ENCODE measurements around the gene RANBP3.

- TF ChIP-seq, protein P1, sequence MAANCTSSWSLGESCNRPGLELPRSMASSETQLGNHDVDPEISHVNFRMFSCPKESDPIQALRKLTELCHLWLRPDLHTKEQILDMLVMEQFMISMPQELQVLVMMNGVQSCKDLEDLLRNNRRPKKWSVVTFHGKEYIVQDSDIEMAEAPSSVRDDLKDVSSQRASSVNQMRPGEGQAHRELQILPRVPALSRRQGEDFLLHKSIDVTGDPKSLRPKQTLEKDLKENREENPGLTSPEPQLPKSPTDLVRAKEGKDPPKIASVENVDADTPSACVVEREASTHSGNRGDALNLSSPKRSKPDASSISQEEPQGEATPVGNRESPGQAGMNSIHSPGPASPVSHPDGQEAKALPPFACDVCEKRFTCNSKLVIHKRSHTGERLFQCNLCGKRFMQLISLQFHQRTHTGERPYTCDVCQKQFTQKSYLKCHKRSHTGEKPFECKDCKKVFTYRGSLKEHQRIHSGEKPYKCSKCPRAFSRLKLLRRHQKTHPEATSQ (tag by site-specific recombination; IDR thresholded peaks at IDR 0.05) = no peak
- TF ChIP-seq ZNF398 (tag by site-specific recombination; IDR thresholded peaks at IDR 0.05) (no peak), TCF7L2 (IDR thresholded peaks at IDR 0.05; ENCODE audit: borderline replicate concordance, low read depth, low read length) (no peak), CTCF (tag by site-specific recombination; IDR thresholded peaks at IDR 0.05) (no peak), ZNF121 (tag by site-specific recombination; IDR thresholded peaks at IDR 0.05) (no peak), KLF1 (tag by site-specific recombination; IDR thresholded peaks at IDR 0.05) (no peak), PBX3 (CRISPR knock-in tag; IDR thresholded peaks at IDR 0.05) (no peak), ZBTB8A (tag by site-specific recombination; IDR thresholded peaks at IDR 0.05) (no peak)
- TF ChIP-seq, protein P2, sequence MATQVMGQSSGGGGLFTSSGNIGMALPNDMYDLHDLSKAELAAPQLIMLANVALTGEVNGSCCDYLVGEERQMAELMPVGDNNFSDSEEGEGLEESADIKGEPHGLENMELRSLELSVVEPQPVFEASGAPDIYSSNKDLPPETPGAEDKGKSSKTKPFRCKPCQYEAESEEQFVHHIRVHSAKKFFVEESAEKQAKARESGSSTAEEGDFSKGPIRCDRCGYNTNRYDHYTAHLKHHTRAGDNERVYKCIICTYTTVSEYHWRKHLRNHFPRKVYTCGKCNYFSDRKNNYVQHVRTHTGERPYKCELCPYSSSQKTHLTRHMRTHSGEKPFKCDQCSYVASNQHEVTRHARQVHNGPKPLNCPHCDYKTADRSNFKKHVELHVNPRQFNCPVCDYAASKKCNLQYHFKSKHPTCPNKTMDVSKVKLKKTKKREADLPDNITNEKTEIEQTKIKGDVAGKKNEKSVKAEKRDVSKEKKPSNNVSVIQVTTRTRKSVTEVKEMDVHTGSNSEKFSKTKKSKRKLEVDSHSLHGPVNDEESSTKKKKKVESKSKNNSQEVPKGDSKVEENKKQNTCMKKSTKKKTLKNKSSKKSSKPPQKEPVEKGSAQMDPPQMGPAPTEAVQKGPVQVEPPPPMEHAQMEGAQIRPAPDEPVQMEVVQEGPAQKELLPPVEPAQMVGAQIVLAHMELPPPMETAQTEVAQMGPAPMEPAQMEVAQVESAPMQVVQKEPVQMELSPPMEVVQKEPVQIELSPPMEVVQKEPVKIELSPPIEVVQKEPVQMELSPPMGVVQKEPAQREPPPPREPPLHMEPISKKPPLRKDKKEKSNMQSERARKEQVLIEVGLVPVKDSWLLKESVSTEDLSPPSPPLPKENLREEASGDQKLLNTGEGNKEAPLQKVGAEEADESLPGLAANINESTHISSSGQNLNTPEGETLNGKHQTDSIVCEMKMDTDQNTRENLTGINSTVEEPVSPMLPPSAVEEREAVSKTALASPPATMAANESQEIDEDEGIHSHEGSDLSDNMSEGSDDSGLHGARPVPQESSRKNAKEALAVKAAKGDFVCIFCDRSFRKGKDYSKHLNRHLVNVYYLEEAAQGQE (tag by site-specific recombination; IDR thresholded peaks at IDR 0.05) = no peak
Observed at GRCh38 chr19:6020972-6021805, 43.2 kb upstream of the RANBP3 start.
